Endothelial cell of umbilical vein (primary cell): ENCODE measurements around the gene VAC14. TPM values are rescaled to one million over a fixed set of nuclear protein-coding genes. Genes with fewer than 3 reads are reported as not detected.

Experiments used
- BruUV-seq: library from RNA; stranded (reverse); fragments of 400-500 nt; replicated peaks from 2 replicates; lab custom pipeline; 2021; lab: Mats Ljungman, UMichigan
- CTCF ChIA-PET: fragments of 300-600, 350-600 bp; sonication (Branson Sonifier 250); formaldehyde crosslinking; loops from one replicate; lab custom pipeline; 2021; ENCODE audit warnings: antibody characterized with exemption, inconsistent platforms; lab: Charles Lee
- POLR2A ChIA-PET: fragments of 300-600, 350-600 bp; sonication (Branson Sonifier 250); formaldehyde crosslinking; loops from one replicate; lab custom pipeline; 2021; ENCODE audit warnings: antibody characterized with exemption, inconsistent platforms; lab: Charles Lee
- DNase-seq: peaks from one replicate; pipeline ENCODE4 v3.0.0-alpha.2; 2011; ENCODE audit warnings: low read depth, low spot score
- FAIRE-seq: peaks from 2 replicates; lab custom pipeline; 2011; peaks lifted over from hg19 to GRCh38; lab: Jason Lieb, UNC
- H2AFZ ChIP-seq: 2 replicates; pipeline ENCODE4 v1.6.0; 2012; ENCODE audit warnings: low read depth, low read length, control low read depth, inconsistent platforms
- H3K27ac ChIP-seq: 2 replicates; pipeline ENCODE4 v1.5.1; 2011; ENCODE audit warnings: low read depth, mild to moderate bottlenecking, control low read depth, low read length, moderate library complexity; ENCODE audit not compliant: insufficient read depth
- H3K27me3 ChIP-seq, 2 experiments: 2 replicates each; pipeline versions ENCODE4 v1.6.0 to v1.6.1; 2011; ENCODE audit warnings: low read length in 2 of 2, mixed read lengths in 1 of 2; ENCODE audit not compliant: control insufficient read depth in 2 of 2, insufficient read depth in 2 of 2
- H3K36me3 ChIP-seq, 2 experiments: 2 replicates in 1 of 2; 3 replicates in 1 of 2; pipeline ENCODE4 v1.5.1; 2011; ENCODE audit warnings: low read length in 2 of 2, mild to moderate bottlenecking in 1 of 2, moderate library complexity in 1 of 2; ENCODE audit not compliant: control insufficient read depth in 2 of 2, insufficient read depth in 2 of 2; ENCODE audit errors: extremely low read depth in 1 of 2
- H3K4me1 ChIP-seq: 3 replicates; pipeline ENCODE4 v1.5.1; 2011; ENCODE audit warnings: mild to moderate bottlenecking, low read length; ENCODE audit not compliant: control insufficient read depth, insufficient read depth; ENCODE audit errors: extremely low read depth
- H3K4me2 ChIP-seq: 2 replicates; pipeline ENCODE4 v1.6.1; 2011; ENCODE audit warnings: low read length, control low read depth, mixed read lengths; ENCODE audit not compliant: insufficient read depth
- H3K4me3 ChIP-seq, 3 experiments: fragments of 200-600 bp in 1 of 3; sonication (generic), shearing (Covaris generic) in 1 of 3; replicated peaks in 1 of 3; 2 replicates each; pipeline ENCODE4 v1.5.1; 2011 to 2016; ENCODE audit warnings: control low read depth in 3 of 3, low read length in 3 of 3, mild to moderate bottlenecking in 2 of 3, inconsistent platforms in 1 of 3, low read depth in 1 of 3, moderate library complexity in 1 of 3; ENCODE audit not compliant: insufficient read depth in 1 of 3
- H3K79me2 ChIP-seq: 2 replicates; pipeline ENCODE4 v1.6.0; 2012; ENCODE audit warnings: low read length, inconsistent platforms; ENCODE audit not compliant: control insufficient read depth, insufficient read depth
- H3K9ac ChIP-seq: replicated peaks from 2 replicates; pipeline ENCODE3; 2011; ENCODE audit warnings: low read length, control low read depth; ENCODE audit not compliant: insufficient read depth; ENCODE audit errors: extremely low read depth
- H3K9me1 ChIP-seq: replicated peaks from 3 replicates; pipeline ENCODE4 v1.6.0; 2011; ENCODE audit warnings: mild to moderate bottlenecking, low read length; ENCODE audit not compliant: control insufficient read depth, insufficient read depth; ENCODE audit errors: extremely low read depth
- H3K9me3 ChIP-seq: replicated peaks from 2 replicates; pipeline ENCODE4 v1.5.1; 2012; ENCODE audit warnings: low read length, inconsistent platforms; ENCODE audit not compliant: control insufficient read depth, insufficient read depth
- H4K20me1 ChIP-seq: replicated peaks from 2 replicates; pipeline ENCODE3; 2011; ENCODE audit warnings: mild to moderate bottlenecking, low read length; ENCODE audit not compliant: control insufficient read depth, insufficient read depth; ENCODE audit errors: extremely low read depth
- CTCF ChIP-seq, 2 donors: IDR thresholded peaks; 1 replicate in 1 of 2; 2 replicates in 1 of 2; pipeline ENCODE4 v1.5.1; 2011; ENCODE audit warnings: low read length in 2 of 2, mild to moderate bottlenecking in 2 of 2, moderate library complexity in 2 of 2, control low read depth in 1 of 2, inconsistent platforms in 1 of 2, low read depth in 1 of 2; ENCODE audit not compliant: insufficient read depth in 1 of 2; ENCODE audit errors: extremely low read depth in 1 of 2
- EZH2 ChIP-seq: IDR thresholded peaks from 2 replicates; pipeline ENCODE4 v1.6.1; 2012; ENCODE audit warnings: borderline replicate concordance, low read depth, mild to moderate bottlenecking, moderate library complexity, low read length, inconsistent platforms; ENCODE audit not compliant: severe bottlenecking
- FOS ChIP-seq: IDR thresholded peaks from 2 replicates; pipeline ENCODE4 v1.6.1; 2011; ENCODE audit warnings: mild to moderate bottlenecking, low read length, moderate library complexity, borderline replicate concordance; ENCODE audit not compliant: insufficient read depth
- GATA2 ChIP-seq: IDR thresholded peaks from 2 replicates; pipeline ENCODE4 v1.7.0; 2011; ENCODE audit warnings: low read depth, mild to moderate bottlenecking, moderate library complexity, mixed read lengths, low read length; ENCODE audit not compliant: insufficient read length, insufficient read depth
- JUN ChIP-seq: IDR thresholded peaks from 2 replicates; pipeline ENCODE4 v1.6.1; 2011; ENCODE audit warnings: borderline replicate concordance, low read depth; ENCODE audit not compliant: insufficient read length, insufficient read depth
- MAX ChIP-seq: IDR thresholded peaks from 2 replicates; pipeline ENCODE4 v1.6.1; 2011; ENCODE audit not compliant: insufficient read depth, insufficient read length
- MYC ChIP-seq: IDR thresholded peaks from one replicate; pipeline ENCODE4 v1.6.1; 2011; ENCODE audit warnings: mild to moderate bottlenecking, low read depth, low read length
- POLR2A ChIP-seq: IDR thresholded peaks from 2 replicates; pipeline ENCODE4 v1.6.1; 2012; ENCODE audit warnings: low read depth, mild to moderate bottlenecking, control low read depth, low read length
- POLR2AphosphoS5 ChIP-seq: IDR thresholded peaks from 2 replicates; pipeline ENCODE4 v1.6.1; 2012; ENCODE audit warnings: low read depth, mild to moderate bottlenecking, control low read depth, low read length, moderate library complexity; ENCODE audit not compliant: insufficient read depth
- dilution Hi-C: fragments of 300-500 bp; cut with MboI; formaldehyde crosslinking; loops from one replicate; pipeline ENCODE4 v1.15.0; 2019; ENCODE audit warnings: low sequenced_read_pairs; ENCODE audit not compliant: extremely low pct_ligation_motif_present
- intact Hi-C: fragments of 100-400 bp; cut with micrococcal nuclease; formaldehyde crosslinking; loops from one replicate; pipeline ENCODE4 v1.10.0; 2022
- polyA plus RNA-seq, 4 experiments: library from polyadenylated mRNA; depleted of rRNA in 3 of 4; stranded (reverse) in 3 of 4; unstranded in 1 of 4; fragments of >200 nt; gene quantifications; 2 replicates each; pipeline versions ENCODE4 v1.2.1 to v1.2.3, GENCODE V29; 2011 to 2012; ENCODE audit warnings: missing spikeins in 1 of 4
- total RNA-seq: library from RNA; stranded (reverse); gene quantifications from 2 replicates; pipeline ENCODE4 v1.2.3, GENCODE V29; 2021

VAC14 gene
- total and polyA plus RNA-seq, 2 donors (not counting 3 experiments of a cell fraction or from before 2014, with no cell fraction given) = 37.6 to 57.9 TPM

GRCh38 chr16:70682239-70683145 lies 118.5 kb downstream of the VAC14 start:
- CTCF ChIA-PET = interaction anchor here (0.6 to 7.8 kb wide), 6 partner anchors 21 to 89 kb away, joined by 3 to 144 read pairs (median 10); no protein-coding TSS in a partner anchor
- H3K79me2 ChIP-seq = peaks cover 33% of the 10 kb centered on the region
- FAIRE-seq (no peak), DNase-seq (no peak)
- no TSS peak for BruUV-seq
- H4K20me1 ChIP-seq = no peaks in the 10 kb centered on the region
- H3K27me3 ChIP-seq = no peaks in the 10 kb centered on the region
- peaks cover 7 to 23% of the 10 kb centered on the region in 2 experiments for H3K36me3 ChIP-seq
- dilution Hi-C loops = no loop called here
- H3K4me3 ChIP-seq = no peak overlapping the region
- POLR2A ChIA-PET = no interaction called here
- no peaks in the 10 kb centered on the region for H3K9me1 ChIP-seq
- TF ChIP-seq MYC = no peak
- TF ChIP-seq MAX = no peak
- TF ChIP-seq POLR2AphosphoS5 = no peak
- TF ChIP-seq FOS = no peak
- TF ChIP-seq JUN = no peak
- no peak for TF ChIP-seq GATA2
- no peak for TF ChIP-seq CTCF (IDR thresholded peaks at IDR 0.05; ENCODE audit: extremely low read depth in 1 of 2, insufficient read depth in 1 of 2, low read depth in 1 of 2, low read length in 2 of 2)
- TF ChIP-seq EZH2 = no peak
- no peak for TF ChIP-seq POLR2A
- H2AFZ ChIP-seq = no peak overlapping the region
- no peak overlapping the region for H3K4me2 ChIP-seq
- no peaks in the 10 kb centered on the region for H3K9me3 ChIP-seq
- no peak overlapping the region for H3K9ac ChIP-seq
- H3K4me1 ChIP-seq = peaks cover 9% of the 10 kb centered on the region
- no peak overlapping the region for H3K27ac ChIP-seq
- intact Hi-C loops = loop anchor here (5.0 kb wide), 1 partner anchor 630 kb away; no protein-coding TSS in a partner anchor
